HG02571 (cell line): Measurements from ENCODE around the gene COL6A1.
"Not testable (repeated sequence)": the region's sequence is repeated elsewhere in the genome, so short reads cannot be mapped to it uniquely, and the experiment has no call there.

Source experiments
- ATAC-seq: cut with Tn5 transposase; IDR thresholded peaks from one replicate; pipeline ENCODE4 v1.9.1; 2021; ENCODE audit warnings: mild to moderate bottlenecking, moderate library complexity; ENCODE audit not compliant: unreplicated experiment

COL6A1 gene

GRCh38 chr21:46040707-46041106, 59.1 kb downstream of the COL6A1 start:
- ATAC-seq = no peak

- no peak for ATAC-seq
Observed at GRCh38 chr21:46041183-46041582, 59.6 kb downstream of the COL6A1 start.

DNA sequence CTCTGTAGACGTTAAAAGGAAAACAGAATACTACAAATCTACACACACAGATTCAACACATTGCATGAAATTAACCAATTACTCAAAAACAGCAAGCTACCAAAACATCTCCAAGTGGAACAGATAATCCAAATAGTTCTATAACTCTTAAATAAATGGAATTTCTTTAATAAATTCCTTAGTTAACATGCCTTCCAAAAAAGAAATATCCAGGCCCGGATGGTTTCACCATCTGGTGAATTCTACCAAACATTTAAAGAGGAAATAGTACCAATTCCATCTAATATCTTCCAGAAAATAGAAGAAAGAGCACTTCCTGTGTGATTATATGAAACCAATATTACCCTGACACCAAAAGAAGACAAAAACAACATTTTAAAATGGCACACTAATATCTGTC, 63.6 kb downstream of the COL6A1 start:
- no peak for ATAC-seq

- no peak for ATAC-seq
Observed at GRCh38 chr21:46046471-46046870, 64.9 kb downstream of the COL6A1 start.

GRCh38 chr21:46046906-46047305, 65.3 kb downstream of the COL6A1 start:
- not testable (repeated sequence) for ATAC-seq

GRCh38 chr21:46048926-46049889, 67.6 kb downstream of the COL6A1 start:
- no peak for ATAC-seq

DNA sequence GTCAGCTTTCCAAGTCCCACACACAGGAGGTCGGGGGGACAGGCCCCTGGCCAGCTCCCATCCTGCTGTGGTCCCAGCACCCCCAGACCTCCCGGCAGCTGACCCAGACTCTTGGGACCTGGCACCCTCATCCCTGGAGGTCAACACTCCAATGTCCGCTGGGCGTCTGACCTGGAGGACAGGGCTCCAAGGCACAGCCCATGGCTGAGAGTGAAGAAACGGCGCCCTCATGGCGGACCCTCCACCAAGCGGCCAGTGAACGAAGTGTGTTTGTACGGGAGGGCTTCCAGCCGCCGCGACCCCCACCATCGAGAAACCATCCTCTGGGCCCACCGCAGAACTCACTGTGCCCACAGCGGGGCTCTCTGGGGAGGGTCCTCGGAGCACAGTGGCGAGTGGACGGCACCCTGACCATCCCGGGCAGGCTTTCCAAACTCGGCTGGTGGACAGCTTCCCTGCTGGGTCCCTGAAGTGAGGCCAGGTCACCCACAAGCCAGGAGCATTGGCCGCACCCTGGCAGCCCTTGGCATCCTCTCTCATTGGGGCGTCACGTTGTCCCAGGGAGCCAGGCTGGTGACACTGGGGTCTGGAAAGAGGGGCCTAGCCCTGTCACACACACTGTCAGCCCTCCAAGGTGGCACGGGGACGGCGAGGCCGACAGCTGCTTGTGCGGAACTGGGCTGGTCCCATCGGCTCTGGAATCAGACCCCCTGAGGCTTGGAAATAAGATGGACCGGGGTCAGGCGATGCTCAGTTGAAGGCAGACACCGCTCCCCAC, 68.5 kb downstream of the COL6A1 start:
- no peak for ATAC-seq

GRCh38 chr21:46050668-46051378, 69.3 kb downstream of the COL6A1 start:
- ATAC-seq = no peak

GRCh38 chr21:46051379-46051770, 69.8 kb downstream of the COL6A1 start:
- no peak for ATAC-seq

DNA sequence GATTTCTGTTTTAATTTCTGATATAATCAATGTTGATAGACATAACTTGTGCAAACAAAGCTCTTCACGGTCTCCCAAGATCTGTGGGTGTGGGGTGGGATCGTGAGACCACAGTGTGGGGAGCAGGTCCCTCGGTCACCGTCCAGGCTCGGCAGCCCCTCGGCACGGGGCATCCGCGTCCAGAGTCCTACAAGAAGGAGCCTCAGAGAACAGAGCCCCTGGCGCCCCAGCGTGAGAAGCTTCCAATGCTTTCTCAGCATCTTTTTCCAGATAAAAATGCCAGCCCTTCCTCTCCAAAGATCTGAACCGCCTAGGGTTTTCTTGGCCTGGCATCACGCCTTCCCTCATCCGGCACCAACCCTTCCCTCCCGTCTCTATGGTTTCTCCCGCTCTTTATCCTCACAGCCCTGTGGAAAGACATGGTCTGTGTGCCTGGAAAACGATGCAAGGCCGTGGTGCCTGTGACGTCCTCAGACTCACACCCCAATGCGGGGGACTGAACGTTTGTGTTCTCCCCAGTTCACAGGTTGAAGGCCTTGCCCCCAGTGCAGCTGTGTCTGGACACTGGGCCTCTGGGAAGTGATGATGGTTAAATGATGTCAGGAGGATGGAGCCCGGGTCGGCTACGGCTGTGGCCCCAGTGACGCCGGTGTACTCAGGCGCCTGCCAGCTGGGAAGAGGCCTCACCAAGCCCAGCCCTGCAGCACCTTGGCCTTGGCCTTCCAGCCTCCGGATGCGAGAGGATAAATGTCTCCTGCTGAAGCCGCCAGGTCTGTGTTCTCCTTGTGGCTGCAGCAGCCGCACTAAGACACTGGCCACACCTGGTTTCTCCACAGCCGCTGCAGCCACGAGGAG, 70.5 kb downstream of the COL6A1 start:
- no peak for ATAC-seq

DNA sequence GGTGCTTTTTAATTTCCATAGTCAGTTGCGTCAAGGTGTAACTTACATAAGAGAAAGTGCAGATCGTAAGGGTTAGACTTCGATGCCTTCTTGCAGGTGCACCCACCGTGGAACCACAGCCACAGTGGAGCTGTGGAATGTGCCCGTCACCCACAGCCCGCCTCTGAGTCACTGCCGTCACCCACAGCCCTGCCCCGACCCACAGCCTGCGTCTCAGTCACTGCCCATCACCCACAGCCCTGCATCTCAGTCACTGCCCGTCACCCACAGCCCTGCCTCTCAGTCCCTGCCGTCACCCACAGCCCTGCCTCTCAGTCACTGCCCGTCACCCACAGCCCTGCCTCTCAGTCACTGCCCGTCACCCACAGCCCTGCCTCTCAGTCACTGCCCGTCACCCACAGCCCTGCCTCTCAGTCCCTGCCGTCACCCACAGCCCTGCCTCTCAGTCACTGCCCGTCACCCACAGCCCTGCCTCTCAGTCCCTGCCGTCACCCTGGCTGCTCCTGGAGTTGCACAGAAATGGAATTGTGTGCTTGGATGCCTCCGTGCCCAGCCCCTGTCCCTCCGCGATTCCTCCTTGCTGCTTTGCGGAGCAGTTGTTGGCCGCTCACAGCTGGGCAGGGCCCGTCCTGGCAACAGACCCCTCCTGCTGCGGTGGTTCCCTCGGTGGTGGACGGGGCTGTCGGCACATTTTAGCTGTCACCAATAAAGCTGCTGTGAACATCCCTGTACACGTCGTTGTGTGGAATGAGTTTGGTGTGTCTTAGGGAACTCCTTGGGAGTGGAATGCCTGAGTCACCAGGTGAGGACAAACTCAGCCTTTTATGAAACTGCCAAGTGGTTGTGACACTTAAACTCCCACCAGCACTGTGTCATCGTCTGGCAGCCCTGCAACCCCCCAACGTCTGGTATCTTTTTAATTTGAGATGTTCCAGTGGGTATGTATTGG, 71.4 kb downstream of the COL6A1 start:
- no peak for ATAC-seq

DNA sequence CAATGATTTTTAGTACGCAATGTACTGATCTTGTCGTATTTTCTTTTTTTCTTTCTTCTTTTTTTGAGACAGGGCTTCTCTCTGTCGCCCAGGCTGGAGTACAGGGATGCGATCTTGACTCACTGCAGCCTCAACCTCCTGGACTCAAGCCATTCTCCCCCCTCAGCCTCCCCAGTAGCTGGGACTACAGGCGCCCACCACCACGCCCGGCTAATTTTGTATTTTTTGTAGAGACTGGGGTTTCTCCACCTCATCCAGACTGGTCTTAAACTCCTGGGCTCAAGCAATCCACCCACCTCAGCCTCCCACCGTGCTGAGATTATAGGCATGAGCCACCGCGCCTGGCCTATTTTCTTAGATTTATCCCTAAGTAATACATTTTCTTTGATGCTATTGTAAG, 72.5 kb downstream of the COL6A1 start:
- no peak for ATAC-seq

GRCh38 chr21:46054451-46054881, 72.9 kb downstream of the COL6A1 start:
- ATAC-seq = no peak
